Esophagus muscularis mucosa (tissue), 4 donors: ENCODE measurements around the gene PNRC2. TPM values are rescaled to one million over a fixed set of nuclear protein-coding genes. Genes with fewer than 3 reads are reported as not detected.

ENCODE experiments used
- DNase-seq: peaks from one replicate; pipeline ENCODE4 v3.0.0-alpha.2; 2017; ENCODE audit errors: extremely low spot score
- H3K27ac ChIP-seq, 4 donors: fragments of 200-600 bp; sonication (generic); replicated peaks in 1 of 4; 1 replicate in 3 of 4; 2 replicates in 1 of 4; pipeline ENCODE4 v1.5.1; 2016 to 2019; ENCODE audit warnings: mild to moderate bottlenecking in 1 of 4
- H3K27me3 ChIP-seq, 4 donors: fragments of 200-600 bp; sonication (generic); one replicate each; pipeline versions ENCODE4 v1.5.1 to v1.6.0; 2016 to 2019
- H3K36me3 ChIP-seq, 4 donors: fragments of 200-600 bp; sonication (generic); one replicate each; pipeline ENCODE4 v1.5.1; 2016 to 2019
- H3K4me1 ChIP-seq, 4 donors: fragments of 200-600 bp; sonication (generic); one replicate each; pipeline ENCODE4 v1.5.1; 2016 to 2019
- H3K4me3 ChIP-seq, 4 donors: fragments of 200-600 bp; sonication (generic); 1 replicate in 2 of 4; 2 replicates in 2 of 4; pipeline ENCODE4 v1.5.1; 2016 to 2019; ENCODE audit warnings: mild to moderate bottlenecking in 4 of 4, moderate library complexity in 1 of 4
- H3K9me3 ChIP-seq, 4 donors: fragments of 200-600 bp; sonication (generic); 1 replicate in 3 of 4; 2 replicates in 1 of 4; pipeline ENCODE4 v1.5.1; 2016 to 2019
- CTCF ChIP-seq, 3 experiments: fragments of 200-600 bp in 2 of 3; fragments of 450-650 bp in 1 of 3; sonication (generic) in 2 of 3; IDR thresholded peaks; one replicate each; pipeline ENCODE4 v1.5.1; 2017 to 2019; ENCODE audit warnings: antibody characterized with exemption in 3 of 3, mild to moderate bottlenecking in 2 of 3, moderate library complexity in 1 of 3
- EP300 ChIP-seq: sonication (generic); formaldehyde crosslinking; IDR thresholded peaks from one replicate; pipeline ENCODE4 v1.6.1; 2017; ENCODE audit warnings: antibody characterized with exemption
- POLR2A ChIP-seq: fragments of 450-650 bp; IDR thresholded peaks from one replicate; pipeline ENCODE4 v1.6.1; 2017; ENCODE audit warnings: antibody characterized with exemption, moderate library complexity, mild to moderate bottlenecking, low read depth
- POLR2AphosphoS5 ChIP-seq, 2 donors: sonication (generic); formaldehyde crosslinking; IDR thresholded peaks; one replicate each; pipeline ENCODE4 v1.6.1; 2017; ENCODE audit warnings: antibody characterized with exemption in 2 of 2
- WGBS: methylation state at CpG from one replicate; pipeline ENCODE4 v1.1.5; 2018; 5-methylcytosine and 5-hydroxymethylcytosine counted together
- intact Hi-C: fragments of 100-400 bp; cut with DNase I; formaldehyde crosslinking; loops from one replicate; pipeline ENCODE4 v1.15.1; 2023
- total RNA-seq, 4 donors: library from RNA; depleted of rRNA; stranded (reverse); fragments of >200 nt; gene quantifications; one replicate each; pipeline versions ENCODE4 v1.1.0 to v1.2.1, GENCODE V29; 2016

PNRC2 gene
- total RNA-seq, 4 donors from 2014 or later = 93.3 to 156 (median 138) TPM

- no peak for TF ChIP-seq EP300
- TF ChIP-seq POLR2A = no peak
- TF ChIP-seq POLR2AphosphoS5 (IDR thresholded peaks at IDR 0.05) = no peak
- no peak for TF ChIP-seq CTCF (IDR thresholded peaks at IDR 0.05)
- intact Hi-C loops = no loop called here
- WGBS = 87% methylated on average over 8 of the region's 8 CpGs
- DNase-seq = no peak
- Histone ChIP-seq H3K4me1 (peaks cover 9 to 20% (median 17%) of the 10 kb centered on the region in 4 donors), H3K4me3 (no peak overlapping the region), H3K9me3 (no peaks in the 10 kb centered on the region), H3K27ac (no peak overlapping the region), H3K27me3 (no peaks in the 10 kb centered on the region), H3K36me3 (no peaks in the 10 kb centered on the region)
These were observed 37.2 kb upstream of the PNRC2 start for GRCh38 chr1:23922321-23922943.

- intact Hi-C loops = no loop called here
- Histone ChIP-seq H3K27ac (no peak overlapping the region), H3K9me3 (no peaks in the 10 kb centered on the region), H3K27me3 (no peaks in the 10 kb centered on the region), H3K36me3 (no peaks in the 10 kb centered on the region), H3K4me3 (no peak overlapping the region), H3K4me1 (peaks cover 9 to 20% (median 17%) of the 10 kb centered on the region in 4 donors)
- TF ChIP-seq CTCF (IDR thresholded peaks at IDR 0.05) = no peak
- no peak for TF ChIP-seq POLR2A
- WGBS = 36% methylated on average over 8 of the region's 8 CpGs
- DNase-seq = no peak
These were observed 35.8 kb upstream of the PNRC2 start for GRCh38 chr1:23923592-23924499.

- no peaks in the 10 kb centered on the region for H3K27me3 ChIP-seq
- no peak for DNase-seq
- intact Hi-C loops = no loop called here
- no peak overlapping the region for H3K27ac ChIP-seq
- H3K9me3 ChIP-seq = no peaks in the 10 kb centered on the region
- WGBS = 94% methylated on average over 11 of the region's 11 CpGs
- H3K36me3 ChIP-seq = no peaks in the 10 kb centered on the region
- TF ChIP-seq EP300 (no peak), POLR2AphosphoS5 (IDR thresholded peaks at IDR 0.05) (no peak), POLR2A (no peak), CTCF (IDR thresholded peaks at IDR 0.05) (no peak)
- H3K4me3 ChIP-seq = no peak overlapping the region
- H3K4me1 ChIP-seq = peaks cover 9 to 16% (median 14%) of the 10 kb centered on the region in 4 donors
These were observed 35.0 kb upstream of the PNRC2 start for GRCh38 chr1:23924601-23925000.

- no peak overlapping the region for H3K4me3 ChIP-seq
- H3K36me3 ChIP-seq = no peaks in the 10 kb centered on the region
- H3K4me1 ChIP-seq = peaks cover 7 to 10% (median 9%) of the 10 kb centered on the region in 4 donors
- no peak for DNase-seq
- 88% methylated on average over 3 of the region's 3 CpGs for WGBS
- H3K9me3 ChIP-seq = no peaks in the 10 kb centered on the region
- intact Hi-C loops = no loop called here
- TF ChIP-seq POLR2AphosphoS5 (IDR thresholded peaks at IDR 0.05) (no peak), EP300 (no peak), CTCF (IDR thresholded peaks at IDR 0.05) (no peak), POLR2A (no peak)
- no peak overlapping the region for H3K27ac ChIP-seq
- H3K27me3 ChIP-seq = no peaks in the 10 kb centered on the region
These were observed 34.3 kb upstream of the PNRC2 start for GRCh38 chr1:23925279-23925678.
